Erythroblast (primary cell): ENCODE data around the gene DNM2.
A peak's percentile ranks its signal among the peaks of the same experiment; 100 is the strongest.
"Not testable (repeated sequence)": the region's sequence is repeated elsewhere in the genome, so short reads cannot be mapped to it uniquely, and the experiment has no call there.

ENCODE experiments used
- DNase-seq, 2 experiments: peaks; one replicate each; lab custom pipeline; 2025; lab: John Stamatoyannopoulos, UW
- GATA1 ChIP-seq: IDR thresholded peaks from 2 replicates; pipeline ENCODE4 v1.6.1; 2011; ENCODE audit warnings: low read depth, mild to moderate bottlenecking, control low read depth, low read length, moderate library complexity
- POLR2A ChIP-seq: IDR thresholded peaks from 2 replicates; pipeline ENCODE4 v1.6.1; 2011; ENCODE audit warnings: mild to moderate bottlenecking, low read length

DNM2 gene

DNA sequence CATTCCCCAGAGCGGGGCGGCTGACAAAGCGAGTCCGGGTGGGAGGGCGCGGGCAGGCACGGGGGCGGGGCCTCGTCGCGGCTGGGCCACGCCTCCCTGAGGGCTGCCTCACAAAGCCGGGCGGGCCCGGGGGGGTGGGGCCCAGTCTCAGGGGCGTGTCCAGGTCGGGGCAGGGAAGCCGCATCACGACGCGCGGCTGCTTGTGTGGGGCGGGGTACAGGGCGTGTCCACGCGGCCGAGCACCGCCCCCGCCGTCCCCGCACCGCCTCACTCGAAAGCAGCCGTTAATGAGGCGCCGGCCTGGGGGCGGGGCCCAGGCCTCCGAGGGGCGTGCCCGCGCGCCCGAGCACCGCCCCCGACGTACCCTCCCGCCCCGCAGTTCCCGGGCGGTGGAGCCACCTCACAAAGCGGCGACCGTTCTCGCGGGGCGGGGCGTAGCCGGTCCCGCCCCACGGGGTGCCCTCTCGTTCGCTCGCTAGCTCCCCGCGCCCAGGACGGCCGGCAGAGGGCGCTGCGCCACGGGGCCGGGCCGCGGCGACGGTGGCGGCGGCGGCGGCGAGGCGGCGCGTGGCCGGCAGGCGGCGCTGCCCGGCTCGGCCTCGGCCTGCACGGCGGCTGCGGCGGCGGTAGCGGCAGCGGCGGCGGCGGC, 153.2 kb downstream of the DNM2 start, which contains the start of gene CARM1:
CARM1 (plus strand) TSS at position 599 of the 649 bp plus-strand sequence. CDS start 150 bp downstream, outside the sequence.
- TF ChIP-seq POLR2A = no peak
- TF ChIP-seq GATA1 = no peak
- DNase-seq = peak; percentile 99 to 100

DNA sequence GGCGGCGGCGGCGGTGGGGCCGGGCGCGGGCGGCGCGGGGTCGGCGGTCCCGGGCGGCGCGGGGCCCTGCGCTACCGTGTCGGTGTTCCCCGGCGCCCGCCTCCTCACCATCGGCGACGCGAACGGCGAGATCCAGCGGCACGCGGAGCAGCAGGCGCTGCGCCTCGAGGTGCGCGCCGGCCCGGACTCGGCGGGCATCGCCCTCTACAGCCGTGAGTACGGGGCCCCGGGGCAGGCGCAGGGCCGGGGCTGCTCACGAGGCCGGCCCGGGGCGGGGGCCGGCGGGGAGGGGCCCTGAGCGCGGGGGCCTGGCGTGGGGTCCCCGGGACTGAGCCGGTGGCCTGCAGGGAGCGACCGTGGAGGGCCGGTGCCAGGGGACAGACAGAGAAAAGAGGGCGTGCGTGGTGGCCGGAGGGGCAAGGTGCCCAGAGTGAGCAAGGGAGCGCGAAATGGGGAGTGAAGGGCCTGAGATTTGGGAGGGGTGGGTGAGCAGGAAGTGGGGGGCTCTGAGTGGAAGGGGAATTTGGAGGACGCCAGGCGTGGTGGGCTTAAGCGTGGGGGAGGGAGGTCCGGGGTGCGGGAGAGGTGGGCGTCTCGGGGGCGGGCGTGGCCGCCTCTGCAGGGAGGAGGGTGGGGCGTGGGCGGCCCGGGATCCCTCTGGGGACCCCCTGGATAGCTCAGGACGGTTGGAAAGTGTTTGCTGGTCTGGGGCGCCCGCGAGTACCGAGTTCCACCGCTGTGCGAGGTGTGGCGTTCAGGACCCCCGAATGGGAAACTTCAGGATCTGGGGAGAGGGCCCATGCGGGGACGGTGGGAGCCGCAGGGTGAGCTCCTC, 154.0 kb downstream of the DNM2 start:
- TF ChIP-seq POLR2A (no peak), GATA1 (no peak)
- DNase-seq = peak; percentile 62 to 76

DNA sequence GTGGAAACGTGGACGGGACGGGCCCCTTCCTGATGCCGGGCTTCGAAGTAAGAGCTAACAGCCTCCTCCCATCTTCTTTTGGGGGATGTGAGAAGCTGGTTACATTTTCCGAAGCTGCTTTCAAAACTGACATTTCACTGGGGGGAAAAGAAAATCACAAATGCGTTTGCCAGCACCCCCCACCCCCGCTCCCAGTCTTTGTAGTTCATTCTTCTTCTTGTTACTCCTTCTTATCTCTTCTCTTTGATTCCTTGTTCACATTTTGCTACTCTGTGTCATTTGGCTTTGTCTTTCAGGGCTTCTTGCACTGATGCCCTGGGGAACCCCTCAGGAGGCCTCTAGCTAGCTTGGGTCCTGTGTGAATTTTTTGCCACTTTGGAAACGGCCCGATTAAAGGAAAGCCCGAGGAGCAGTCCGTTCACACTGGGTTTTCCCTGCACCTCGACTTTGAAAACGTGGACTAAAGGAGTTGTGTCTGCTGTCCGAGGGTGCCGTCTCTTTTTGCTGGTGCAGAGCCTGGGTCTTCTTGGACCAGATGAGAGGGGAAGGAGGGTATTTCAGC, 154.7 kb downstream of the DNM2 start:
- TF ChIP-seq POLR2A (no peak), GATA1 (no peak)
- no peak for DNase-seq

DNA sequence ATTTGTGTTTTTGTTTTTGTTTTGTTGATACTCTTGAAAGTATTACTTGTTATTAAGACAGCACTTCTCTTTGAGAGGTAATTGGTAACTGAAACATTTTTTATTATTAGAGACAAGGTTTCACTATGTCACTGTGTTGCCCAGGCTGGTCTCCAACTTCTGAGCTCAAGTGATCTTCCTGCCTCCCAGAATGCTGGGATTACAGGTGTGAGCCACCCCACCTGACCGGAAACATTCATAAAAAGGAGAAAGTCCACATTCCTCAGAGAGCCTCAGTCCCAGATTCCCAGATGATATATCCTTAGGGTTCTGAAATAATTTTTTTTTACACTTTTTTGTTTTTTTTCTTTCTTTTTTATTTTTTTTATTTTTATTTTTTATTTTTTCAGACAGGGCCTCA, 156.1 kb downstream of the DNM2 start:
- DNase-seq = no peak
- TF ChIP-seq POLR2A (no peak), GATA1 (no peak)

DNA sequence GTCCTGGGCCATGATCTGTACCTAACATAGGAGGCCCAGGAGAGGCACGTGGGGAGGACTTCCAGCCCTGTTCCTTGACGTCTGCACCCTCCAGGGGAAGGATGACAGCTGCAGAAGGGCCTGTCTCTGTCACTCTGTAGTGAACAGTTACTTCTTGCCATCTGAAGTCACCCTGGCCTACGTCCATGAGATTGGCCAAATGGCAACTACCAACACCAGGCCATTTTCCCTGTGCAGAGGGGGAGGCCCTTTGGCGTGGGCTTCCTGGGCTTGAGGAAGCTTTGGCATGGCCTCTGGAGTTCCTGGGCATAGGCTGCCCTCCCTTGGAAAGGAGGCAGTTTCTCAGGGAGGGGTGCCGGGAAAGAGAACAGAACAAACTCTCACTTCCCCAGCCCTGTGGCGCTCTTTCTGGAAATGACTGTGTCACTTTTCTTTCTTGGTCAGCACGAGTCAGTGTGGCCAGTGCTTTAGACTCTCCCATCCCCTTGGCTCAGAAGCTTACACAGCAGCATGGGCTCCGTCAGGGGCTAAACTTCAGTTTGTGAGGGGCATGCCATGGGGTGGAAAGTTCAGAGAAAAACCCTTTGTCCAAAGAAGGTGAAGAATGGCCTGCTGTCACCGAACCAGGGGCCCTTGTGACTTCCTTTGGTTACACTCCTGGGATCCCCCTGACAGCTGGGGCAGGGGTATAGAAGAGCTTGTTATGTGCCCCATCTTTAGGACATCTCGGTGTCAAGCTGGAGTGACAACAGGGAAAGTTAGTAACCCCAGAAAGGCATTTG, 158.8 kb downstream of the DNM2 start:
- TF ChIP-seq GATA1 (no peak), POLR2A (no peak)

DNA sequence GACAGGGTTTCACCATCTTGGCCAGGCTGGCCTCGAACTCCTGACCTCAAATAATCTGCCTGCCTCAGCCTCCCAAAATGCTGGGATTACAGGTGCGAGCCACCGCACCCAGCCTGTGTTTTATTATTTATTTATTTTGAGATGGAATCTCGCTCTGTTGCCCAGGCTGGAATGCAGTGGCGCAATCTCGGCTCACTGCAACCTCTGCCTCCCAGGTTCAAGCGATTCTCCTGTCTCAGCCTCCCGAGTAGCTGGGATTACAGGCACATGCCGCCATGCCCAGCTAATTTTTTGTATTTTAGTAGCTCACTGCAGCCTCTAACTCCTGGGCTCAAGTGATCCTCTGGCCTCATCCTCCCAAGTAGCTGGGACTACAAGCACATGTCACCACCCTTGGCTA, 159.7 kb downstream of the DNM2 start:
- not testable (repeated sequence) for DNase-seq

More for the DNA sequence above, 158.8 kb downstream of the DNM2 start:
- DNase-seq = no peak

DNA sequence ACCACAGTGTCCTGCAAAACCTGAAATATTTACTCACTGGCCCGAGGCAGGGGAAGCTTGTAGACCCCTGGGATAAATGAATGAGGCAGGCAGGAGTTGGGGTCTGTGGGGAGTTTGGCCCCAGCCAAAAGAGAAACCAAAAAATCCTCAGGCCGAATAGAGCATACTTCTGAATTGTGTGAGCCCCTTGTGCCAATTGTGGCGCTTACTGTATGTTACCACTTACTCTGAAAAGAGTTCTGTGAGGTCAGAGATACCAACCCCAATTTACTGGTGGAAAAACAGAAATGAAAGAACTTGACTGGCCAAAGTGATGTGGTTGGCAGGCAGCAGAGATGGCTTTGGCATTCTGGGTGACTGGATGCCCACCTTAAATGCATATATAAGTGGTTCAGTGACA, 160.4 kb downstream of the DNM2 start:
- no peak for TF ChIP-seq POLR2A
- no peak for TF ChIP-seq GATA1
- no peak for DNase-seq
